Measurements from ENCODE around the gene IGF2BP3. TPM values are rescaled to one million over a fixed set of nuclear protein-coding genes. Genes with fewer than 3 reads are reported as not detected.

Gene IGF2BP3
- total RNA-seq, 1 donor from 2014 or later, result 2.0 TPM

Other genes starting within 250 kb of the IGF2BP3 start
- 145 TPM for gene GPNMB, start 223.7 kb downstream of the IGF2BP3 start, total RNA-seq
- 44.7 TPM for gene MALSU1, start 171.2 kb downstream of the IGF2BP3 start, total RNA-seq
- 97.9 TPM for gene TRA2A, start 61.5 kb upstream of the IGF2BP3 start, total RNA-seq
- 15.5 TPM for gene CCDC126, start 126.9 kb upstream of the IGF2BP3 start, total RNA-seq
- gene FAM221A, start 209.7 kb upstream of the IGF2BP3 start, total RNA-seq, result 9.8 TPM
- 1.8 TPM for gene STK31, start 239.7 kb upstream of the IGF2BP3 start, total RNA-seq